Measurements from ENCODE around the gene BICDL2.
"Not testable (repeated sequence)": the region's sequence is repeated elsewhere in the genome, so short reads cannot be mapped to it uniquely, and the experiment has no call there.

Gene BICDL2

DNA sequence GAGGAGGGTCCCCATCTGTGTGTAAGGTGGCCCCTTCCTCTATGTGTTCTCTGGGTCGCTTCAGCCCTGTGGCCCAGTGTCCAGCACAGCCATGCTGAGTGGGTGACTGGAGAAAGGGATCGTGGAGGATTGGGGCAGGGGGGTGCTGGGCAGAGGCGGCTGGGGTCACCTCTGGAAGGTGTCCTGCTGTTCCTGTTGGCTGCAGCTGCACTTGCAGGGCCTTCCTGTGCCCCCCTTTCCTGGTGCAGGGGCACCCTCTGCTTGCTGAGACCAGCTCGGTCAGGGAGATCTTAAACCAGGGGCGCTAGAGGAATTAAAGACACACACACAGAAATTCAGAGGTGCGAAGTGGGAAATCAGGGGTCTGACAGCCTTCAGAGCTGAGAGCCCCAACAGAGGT lies 39.8 kb upstream of the BICDL2 start:
- no peak overlapping the region for H3K4me3 ChIP-seq (ENCODE audit: low read length)
- no peak for DNase-seq (ENCODE audit: low read depth)
- TF ChIP-seq, protein P1, sequence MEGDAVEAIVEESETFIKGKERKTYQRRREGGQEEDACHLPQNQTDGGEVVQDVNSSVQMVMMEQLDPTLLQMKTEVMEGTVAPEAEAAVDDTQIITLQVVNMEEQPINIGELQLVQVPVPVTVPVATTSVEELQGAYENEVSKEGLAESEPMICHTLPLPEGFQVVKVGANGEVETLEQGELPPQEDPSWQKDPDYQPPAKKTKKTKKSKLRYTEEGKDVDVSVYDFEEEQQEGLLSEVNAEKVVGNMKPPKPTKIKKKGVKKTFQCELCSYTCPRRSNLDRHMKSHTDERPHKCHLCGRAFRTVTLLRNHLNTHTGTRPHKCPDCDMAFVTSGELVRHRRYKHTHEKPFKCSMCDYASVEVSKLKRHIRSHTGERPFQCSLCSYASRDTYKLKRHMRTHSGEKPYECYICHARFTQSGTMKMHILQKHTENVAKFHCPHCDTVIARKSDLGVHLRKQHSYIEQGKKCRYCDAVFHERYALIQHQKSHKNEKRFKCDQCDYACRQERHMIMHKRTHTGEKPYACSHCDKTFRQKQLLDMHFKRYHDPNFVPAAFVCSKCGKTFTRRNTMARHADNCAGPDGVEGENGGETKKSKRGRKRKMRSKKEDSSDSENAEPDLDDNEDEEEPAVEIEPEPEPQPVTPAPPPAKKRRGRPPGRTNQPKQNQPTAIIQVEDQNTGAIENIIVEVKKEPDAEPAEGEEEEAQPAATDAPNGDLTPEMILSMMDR (conservative IDR thresholded peaks at IDR 0.05; ENCODE audit: low read depth, low read length): no peak

DNA sequence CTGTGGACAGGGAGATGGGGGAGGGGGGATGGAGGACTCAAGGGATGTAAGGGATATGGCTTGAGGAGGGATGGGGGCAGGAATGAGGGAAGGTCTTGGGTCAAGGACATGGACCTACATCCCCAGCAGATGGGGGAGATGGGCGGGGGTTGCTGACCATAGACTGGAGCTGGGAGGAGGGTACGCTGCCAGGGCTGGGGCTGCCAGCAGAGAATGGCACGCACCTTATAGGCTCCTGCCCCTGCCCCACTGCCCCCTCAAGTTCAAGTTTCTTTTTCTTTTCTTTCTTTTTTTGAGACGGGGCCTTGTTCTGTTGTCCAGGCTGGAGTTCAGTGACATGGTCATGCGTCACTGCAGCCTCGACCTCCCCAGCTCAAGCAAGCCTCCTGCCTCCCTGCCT lies 39.2 kb upstream of the BICDL2 start:
- DNase-seq (ENCODE audit: low read depth); H3K4me3 ChIP-seq (ENCODE audit: low read length): not testable (repeated sequence)

DNA sequence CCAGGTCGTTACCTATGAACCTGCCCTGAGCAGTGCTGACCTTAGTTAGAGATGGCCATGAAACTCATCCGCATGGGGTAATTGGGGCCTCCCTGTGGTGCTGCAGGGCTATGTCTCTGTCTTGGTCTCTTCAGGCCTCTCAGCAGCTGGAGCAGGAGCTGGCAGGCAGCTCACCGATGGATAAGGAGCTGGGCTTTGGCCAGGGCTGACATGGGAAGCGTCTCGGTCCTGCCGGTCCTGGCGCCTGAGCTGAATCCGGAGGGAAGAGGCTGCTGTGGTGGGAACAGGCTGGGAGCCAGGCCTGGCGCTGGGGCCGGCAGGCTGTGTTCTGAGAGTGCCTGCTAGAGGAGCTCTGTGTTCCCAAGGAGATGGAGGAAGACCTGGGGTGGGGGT lies 38.8 kb upstream of the BICDL2 start:
- DNase-seq (ENCODE audit: low read depth): no peak
- TF ChIP-seq, protein P1 (conservative IDR thresholded peaks at IDR 0.05; ENCODE audit: low read depth, low read length): no peak
- no peak overlapping the region for H3K4me3 ChIP-seq (ENCODE audit: low read length)

DNA sequence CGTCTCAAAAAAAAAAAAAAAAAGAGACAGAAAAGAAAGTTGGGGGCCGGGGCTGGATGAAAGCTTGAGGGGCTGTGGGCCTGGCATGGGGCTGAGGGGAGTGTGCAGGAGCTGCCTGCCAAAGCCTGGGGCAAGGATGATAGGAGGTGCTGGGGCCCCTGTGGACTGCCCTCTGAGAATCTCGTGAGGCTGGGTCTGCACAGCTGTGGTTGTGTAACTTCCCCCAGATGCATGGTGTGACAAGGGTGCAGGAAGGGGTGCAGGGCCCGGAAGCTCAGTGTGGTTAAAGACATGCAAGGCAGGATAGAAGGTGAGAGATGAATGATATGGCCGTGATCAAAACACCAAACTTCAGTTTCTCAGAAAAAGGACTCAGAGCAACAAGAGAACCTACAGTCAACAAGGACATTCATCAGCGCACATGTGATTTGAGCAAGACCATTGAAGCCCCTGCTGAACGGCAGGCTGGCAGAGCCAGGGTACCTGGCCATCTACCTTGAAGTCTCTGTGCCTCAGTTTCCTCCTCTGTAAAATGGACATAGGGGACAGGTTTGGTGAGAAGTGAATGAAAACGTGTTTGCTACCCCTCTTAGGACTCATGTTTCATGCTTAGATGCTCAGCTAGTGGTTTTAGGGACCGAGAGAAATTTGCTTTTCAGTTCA lies 38.2 kb upstream of the BICDL2 start:
- no peak overlapping the region for H3K4me3 ChIP-seq (ENCODE audit: low read length)
- DNase-seq (ENCODE audit: low read depth): no peak
- TF ChIP-seq, protein P1 (conservative IDR thresholded peaks at IDR 0.05; ENCODE audit: low read depth, low read length): no peak

DNA sequence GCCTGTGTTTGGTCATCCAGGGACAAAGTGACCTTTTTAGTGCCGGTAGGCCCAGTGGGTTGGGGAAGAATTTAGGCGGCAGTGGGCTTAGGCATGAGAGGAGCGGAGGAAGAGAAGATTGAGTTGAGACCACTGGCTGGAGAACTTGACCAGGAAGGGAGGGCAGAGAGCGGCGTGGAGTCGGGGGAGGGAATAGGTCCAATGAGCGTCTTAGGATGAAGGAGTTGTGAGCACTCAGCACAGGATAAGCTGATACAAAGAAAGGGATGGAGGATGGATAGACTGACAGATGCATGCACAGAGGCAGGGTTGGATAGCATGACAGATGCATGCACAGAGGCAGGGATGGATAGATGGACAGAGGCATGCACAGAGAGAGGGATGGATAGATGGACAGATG lies 36.7 kb upstream of the BICDL2 start:
- no peak for DNase-seq (ENCODE audit: low read depth)
- TF ChIP-seq, protein P1 (conservative IDR thresholded peaks at IDR 0.05; ENCODE audit: low read depth, low read length): no peak
- H3K4me3 ChIP-seq (ENCODE audit: low read length): no peak overlapping the region

DNA sequence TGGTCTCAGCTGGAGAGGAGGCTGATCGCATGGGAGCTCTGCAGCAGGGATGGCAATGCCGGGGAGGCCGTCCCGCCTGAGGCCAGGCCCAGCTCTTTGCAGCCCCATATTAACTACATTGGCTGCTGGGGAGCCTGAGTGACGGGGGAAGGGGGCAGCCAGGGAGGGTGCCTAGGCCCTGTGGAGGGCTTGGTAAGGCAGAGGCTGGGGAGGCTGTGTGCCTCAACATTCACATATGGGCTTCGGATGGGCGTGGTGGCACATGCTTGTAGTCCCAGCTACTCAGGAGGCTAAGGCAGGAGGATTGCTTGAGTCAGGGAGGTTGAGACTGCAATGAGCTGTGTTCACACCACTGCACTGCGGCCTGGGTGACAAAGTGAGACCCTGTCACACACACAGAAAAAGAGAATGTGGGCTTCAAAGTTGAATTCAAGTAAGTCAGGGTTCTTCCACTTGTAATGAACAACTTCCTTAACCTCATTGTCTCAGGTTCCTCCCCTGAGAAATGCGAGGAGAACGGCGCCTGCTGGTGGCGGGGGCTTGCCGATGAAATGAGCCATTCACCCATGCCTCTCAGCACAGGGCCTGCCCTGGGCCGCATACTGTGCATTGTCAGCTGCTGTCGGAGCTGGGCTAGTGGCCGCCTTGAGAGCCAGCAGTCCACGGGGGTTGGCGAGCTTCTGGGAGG lies 36.0 kb upstream of the BICDL2 start:
- not testable (repeated sequence) for H3K4me3 ChIP-seq (ENCODE audit: low read length); DNase-seq (ENCODE audit: low read depth)

DNA sequence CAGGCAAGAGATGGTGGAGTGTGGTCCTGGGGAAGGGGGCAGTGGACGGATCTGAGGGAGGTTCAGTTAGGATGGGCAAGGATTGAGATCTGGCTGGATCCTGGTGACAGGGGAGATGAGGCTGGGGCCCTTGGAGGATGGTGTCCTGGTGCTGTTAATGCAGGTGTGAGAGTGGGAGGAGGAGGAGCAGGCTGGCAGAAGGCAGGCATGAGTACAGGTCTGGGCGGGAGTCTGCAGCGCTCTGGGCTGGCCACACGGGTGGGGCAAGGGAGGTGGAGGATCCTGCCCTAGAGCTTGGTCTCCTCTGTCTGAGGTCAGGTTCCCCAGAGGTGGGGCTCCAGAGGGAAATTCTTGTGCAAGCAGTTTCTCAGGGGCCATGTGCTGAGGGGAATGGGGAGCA lies 35.4 kb upstream of the BICDL2 start:
- DNase-seq (ENCODE audit: low read depth); H3K4me3 ChIP-seq (ENCODE audit: low read length): not testable (repeated sequence)

DNA sequence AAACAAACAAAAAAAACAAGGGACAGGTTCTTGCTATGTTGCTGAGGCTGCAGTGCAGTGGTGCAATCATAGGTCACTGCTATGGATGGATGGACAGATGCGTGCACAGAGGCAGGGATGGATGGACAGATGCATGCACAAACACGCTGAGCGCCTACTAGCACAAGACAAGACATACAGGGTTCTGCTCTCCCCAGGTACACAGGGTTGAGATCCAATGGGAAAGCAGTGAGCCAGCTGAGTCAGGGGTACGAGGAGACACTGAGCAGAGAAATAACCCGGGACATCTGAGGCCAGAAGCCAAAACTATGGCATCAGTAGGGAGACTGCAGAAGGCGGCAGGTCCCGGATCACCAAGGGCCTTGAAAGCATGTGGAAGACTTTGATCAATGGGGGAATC lies 34.9 kb upstream of the BICDL2 start:
- DNase-seq (ENCODE audit: low read depth): no peak
- TF ChIP-seq, protein P1 (conservative IDR thresholded peaks at IDR 0.05; ENCODE audit: low read depth, low read length): no peak
- no peak overlapping the region for H3K4me3 ChIP-seq (ENCODE audit: low read length)

Measured in retinal pigment epithelial cell (primary cell).